EL (cell line): ENCODE measurements around the gene SNCAIP.
"Not testable (repeated sequence)": the region's sequence is repeated elsewhere in the genome, so short reads cannot be mapped to it uniquely, and the experiment has no call there.

Source experiments
- DNase-seq: peaks from one replicate; pipeline ENCODE4 v3.0.0-alpha.2; 2016

SNCAIP gene

GRCh38 chr5:122362361-122362760 lies 50.3 kb downstream of the SNCAIP start:
- DNase-seq = no peak

- no peak for DNase-seq
These were observed 51.6 kb downstream of the SNCAIP start for GRCh38 chr5:122363623-122364022.

- DNase-seq = no peak
These were observed 54.5 kb downstream of the SNCAIP start for GRCh38 chr5:122366501-122366900.

- no peak for DNase-seq
These were observed 55.4 kb downstream of the SNCAIP start for GRCh38 chr5:122367456-122367855.

GRCh38 chr5:122368510-122369251 lies 56.6 kb downstream of the SNCAIP start:
- no peak for DNase-seq

- no peak for DNase-seq
These were observed 57.3 kb downstream of the SNCAIP start for GRCh38 chr5:122369253-122369815.

GRCh38 chr5:122371511-122372151 lies 59.6 kb downstream of the SNCAIP start:
- DNase-seq = no peak

GRCh38 chr5:122374110-122374509 lies 62.1 kb downstream of the SNCAIP start:
- no peak for DNase-seq

- no peak for DNase-seq
These were observed 63.8 kb downstream of the SNCAIP start for GRCh38 chr5:122375801-122376200.

- DNase-seq = no peak
These were observed 64.2 kb downstream of the SNCAIP start for GRCh38 chr5:122376250-122376649.

- no peak for DNase-seq
These were observed 65.0 kb downstream of the SNCAIP start for GRCh38 chr5:122377026-122377425.

- DNase-seq = not testable (repeated sequence)
These were observed 70.9 kb downstream of the SNCAIP start for GRCh38 chr5:122382938-122383337.

- DNase-seq = no peak
These were observed 72.8 kb downstream of the SNCAIP start for GRCh38 chr5:122384739-122385235.

- DNase-seq = no peak
These were observed 73.2 kb downstream of the SNCAIP start for GRCh38 chr5:122385286-122385685.

GRCh38 chr5:122385808-122386207 lies 73.8 kb downstream of the SNCAIP start:
- DNase-seq = no peak

GRCh38 chr5:122390154-122390553 lies 78.1 kb downstream of the SNCAIP start:
- DNase-seq = no peak

- DNase-seq = no peak
These were observed 78.7 kb downstream of the SNCAIP start for GRCh38 chr5:122390694-122391093.

GRCh38 chr5:122391621-122392020 lies 79.6 kb downstream of the SNCAIP start:
- DNase-seq = no peak

GRCh38 chr5:122392224-122392623 lies 80.2 kb downstream of the SNCAIP start:
- DNase-seq = no peak

- peak; percentile 5 for DNase-seq
These were observed 80.8 kb downstream of the SNCAIP start for GRCh38 chr5:122392824-122393223.

- no peak for DNase-seq
These were observed 82.4 kb downstream of the SNCAIP start for GRCh38 chr5:122394284-122394930.

- DNase-seq = no peak
These were observed 86.0 kb downstream of the SNCAIP start for GRCh38 chr5:122398016-122398415.

GRCh38 chr5:122400341-122400740 lies 88.3 kb downstream of the SNCAIP start:
- DNase-seq = no peak

GRCh38 chr5:122400938-122401337 lies 88.9 kb downstream of the SNCAIP start:
- DNase-seq = no peak
